Breast epithelium (tissue), 4 donors: ENCODE results near the gene NPHP1. TPM values are rescaled to one million over a fixed set of nuclear protein-coding genes. Genes with fewer than 3 reads are reported as not detected.
"Not testable (repeated sequence)": the region's sequence is repeated elsewhere in the genome, so short reads cannot be mapped to it uniquely, and the experiment has no call there.

Experiments used
- DNase-seq, 2 donors: peaks; one replicate each; pipeline ENCODE4 v3.0.0-alpha.2; 2019; ENCODE audit warnings: low spot score in 2 of 2
- H3K27ac ChIP-seq, 2 donors: fragments of 200-600 bp; sonication (generic) in 1 of 2; one replicate each; pipeline ENCODE4 v1.5.1; 2016 to 2019; ENCODE audit warnings: mild to moderate bottlenecking in 1 of 2
- H3K27me3 ChIP-seq, 2 donors: fragments of 200-600 bp; sonication (generic) in 1 of 2; one replicate each; pipeline versions ENCODE4 v1.5.1 to v1.6.0; 2017 to 2019; ENCODE audit warnings: control low read depth in 1 of 2, mild to moderate bottlenecking in 1 of 2
- H3K36me3 ChIP-seq: fragments of 200-600 bp; one replicate; pipeline ENCODE4 v1.5.1; 2019
- H3K4me1 ChIP-seq, 2 donors: fragments of 200-600 bp; sonication (generic); one replicate each; pipeline ENCODE4 v1.5.1; 2016 to 2019; ENCODE audit warnings: control low read depth in 1 of 2
- H3K4me3 ChIP-seq, 3 donors: fragments of 200-600 bp; sonication (generic); 1 replicate in 2 of 3; 2 replicates in 1 of 3; pipeline ENCODE4 v1.5.1; 2016 to 2019; ENCODE audit warnings: mild to moderate bottlenecking in 3 of 3, moderate library complexity in 2 of 3
- H3K9me3 ChIP-seq, 2 donors: fragments of 200-600 bp; sonication (generic) in 1 of 2; one replicate each; pipeline ENCODE4 v1.5.1; 2016 to 2019; ENCODE audit warnings: control low read depth in 1 of 2
- POLR2A ChIP-seq: fragments of 450-650 bp; IDR thresholded peaks from one replicate; pipeline ENCODE4 v1.6.1; 2016; ENCODE audit warnings: antibody characterized with exemption, mild to moderate bottlenecking, moderate library complexity
- POLR2AphosphoS5 ChIP-seq, 3 donors: sonication (generic); formaldehyde crosslinking; IDR thresholded peaks; one replicate each; pipeline ENCODE4 v1.6.1; 2017; ENCODE audit warnings: antibody characterized with exemption in 3 of 3
- intact Hi-C: fragments of 100-400 bp; cut with DNase I; formaldehyde crosslinking; loops from one replicate; pipeline ENCODE4 v1.15.1; 2023; ENCODE audit warnings: low total_unique reads
- total RNA-seq, 3 donors: library from RNA; depleted of rRNA; stranded (reverse); fragments of >200 nt; gene quantifications; one replicate each; pipeline ENCODE4 v1.1.0, GENCODE V29; 2016
- TF ChIP-seq, protein P1 (sequence below), 3 donors: fragments of 450-650 bp; IDR thresholded peaks; one replicate each; pipeline ENCODE4 v1.5.1; 2016 to 2017; ENCODE audit warnings: antibody characterized with exemption in 3 of 3, mild to moderate bottlenecking in 3 of 3, moderate library complexity in 3 of 3

Gene NPHP1
- total RNA-seq, 3 donors from 2014 or later = 5.4 to 15.4 (median 7.2) TPM

DNA sequence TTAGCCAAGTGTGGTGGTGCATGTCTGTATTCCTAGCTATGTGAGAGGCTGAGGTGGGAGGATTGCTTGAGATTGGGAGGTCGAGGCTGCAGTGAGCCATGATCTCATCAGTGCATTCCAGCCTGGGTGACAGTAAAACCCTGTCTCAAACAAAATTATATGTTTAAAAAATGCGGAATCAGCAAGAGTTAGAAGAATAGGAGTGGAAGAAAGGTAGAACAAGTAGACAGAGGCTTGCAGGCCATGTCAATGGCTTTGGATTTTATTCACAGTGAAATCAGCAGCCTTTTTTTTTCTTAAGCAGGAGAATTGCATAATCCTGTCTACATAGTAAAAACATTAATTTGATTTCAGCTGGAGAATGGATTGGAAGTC, 15.4 kb upstream of the NPHP1 start:
- Histone ChIP-seq H3K9me3 (no peaks in the 10 kb centered on the region), H3K27ac (no peak overlapping the region), H3K36me3 (no peaks in the 10 kb centered on the region), H3K4me3 (no peak overlapping the region), H3K4me1 (no peaks in the 10 kb centered on the region), H3K27me3 (no peaks in the 10 kb centered on the region)
- TF ChIP-seq POLR2A (no peak), POLR2AphosphoS5 (IDR thresholded peaks at IDR 0.05) (no peak)
- TF ChIP-seq, protein P1, sequence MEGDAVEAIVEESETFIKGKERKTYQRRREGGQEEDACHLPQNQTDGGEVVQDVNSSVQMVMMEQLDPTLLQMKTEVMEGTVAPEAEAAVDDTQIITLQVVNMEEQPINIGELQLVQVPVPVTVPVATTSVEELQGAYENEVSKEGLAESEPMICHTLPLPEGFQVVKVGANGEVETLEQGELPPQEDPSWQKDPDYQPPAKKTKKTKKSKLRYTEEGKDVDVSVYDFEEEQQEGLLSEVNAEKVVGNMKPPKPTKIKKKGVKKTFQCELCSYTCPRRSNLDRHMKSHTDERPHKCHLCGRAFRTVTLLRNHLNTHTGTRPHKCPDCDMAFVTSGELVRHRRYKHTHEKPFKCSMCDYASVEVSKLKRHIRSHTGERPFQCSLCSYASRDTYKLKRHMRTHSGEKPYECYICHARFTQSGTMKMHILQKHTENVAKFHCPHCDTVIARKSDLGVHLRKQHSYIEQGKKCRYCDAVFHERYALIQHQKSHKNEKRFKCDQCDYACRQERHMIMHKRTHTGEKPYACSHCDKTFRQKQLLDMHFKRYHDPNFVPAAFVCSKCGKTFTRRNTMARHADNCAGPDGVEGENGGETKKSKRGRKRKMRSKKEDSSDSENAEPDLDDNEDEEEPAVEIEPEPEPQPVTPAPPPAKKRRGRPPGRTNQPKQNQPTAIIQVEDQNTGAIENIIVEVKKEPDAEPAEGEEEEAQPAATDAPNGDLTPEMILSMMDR (IDR thresholded peaks at IDR 0.05) = no peak
- no peak for DNase-seq
- intact Hi-C loops = no loop called here

DNA sequence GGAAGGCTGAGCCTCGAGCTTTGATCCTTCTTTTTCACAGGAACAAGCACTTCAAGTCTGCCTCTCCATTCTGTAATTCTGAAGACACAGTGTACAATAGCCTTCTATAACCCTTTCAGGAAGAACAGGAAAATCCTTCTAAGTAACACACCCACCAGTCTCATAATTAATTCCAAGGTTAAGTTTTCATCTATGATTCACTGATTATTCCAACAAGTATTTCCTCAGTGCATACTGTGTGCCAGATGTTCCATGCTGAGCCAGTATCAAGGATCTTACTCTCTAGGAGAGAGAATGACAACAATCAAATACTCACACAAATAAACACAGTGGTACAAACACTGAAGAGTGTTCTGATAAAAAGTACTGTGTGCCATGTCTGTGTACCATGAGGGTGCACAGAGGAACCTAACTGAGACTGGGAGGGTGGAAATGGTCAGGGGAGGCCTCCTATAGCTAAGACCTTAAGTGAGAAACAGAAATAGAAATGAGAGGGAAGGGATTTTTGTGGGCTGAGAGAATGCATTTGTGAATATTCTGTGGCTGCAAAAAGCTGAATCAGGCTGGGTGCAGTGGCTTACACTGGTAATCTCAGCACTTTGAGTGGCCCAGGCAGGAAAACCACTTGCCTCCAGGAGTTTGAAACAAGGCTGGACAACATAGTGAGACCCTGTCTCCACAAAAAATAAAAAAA, 14.8 kb upstream of the NPHP1 start:
- no peak for TF ChIP-seq POLR2AphosphoS5 (IDR thresholded peaks at IDR 0.05)
- no peak for TF ChIP-seq POLR2A
- TF ChIP-seq, protein P1 (IDR thresholded peaks at IDR 0.05) = no peak
- DNase-seq = no peak
- H3K9me3 ChIP-seq = no peaks in the 10 kb centered on the region
- H3K36me3 ChIP-seq = no peaks in the 10 kb centered on the region
- no peak overlapping the region for H3K4me3 ChIP-seq
- no peak overlapping the region for H3K27ac ChIP-seq
- H3K4me1 ChIP-seq = no peaks in the 10 kb centered on the region
- intact Hi-C loops = no loop called here
- H3K27me3 ChIP-seq = peaks cover 0 to 1% of the 10 kb centered on the region in 2 donors

DNA sequence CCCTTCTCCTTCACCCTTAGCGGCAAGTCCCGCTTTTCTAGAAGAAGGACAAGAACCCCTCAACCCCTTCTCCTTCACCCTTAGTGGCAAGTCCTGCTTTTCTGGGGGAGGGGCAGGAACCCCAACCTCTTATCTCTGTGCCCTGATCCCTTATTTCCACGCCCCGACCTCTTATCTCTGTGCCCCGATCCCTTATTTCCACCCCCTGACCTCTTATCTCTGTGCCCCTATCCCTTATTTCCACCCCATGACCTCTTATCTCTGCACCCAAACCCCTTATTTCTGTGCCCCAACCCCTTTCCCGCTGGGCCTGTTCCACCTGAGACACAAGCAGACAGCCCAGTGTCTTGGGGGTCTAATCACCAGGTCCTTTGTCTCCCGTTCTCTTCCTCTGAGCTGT, 14.1 kb upstream of the NPHP1 start:
- H3K36me3 ChIP-seq, DNase-seq, H3K27me3 ChIP-seq, H3K9me3 ChIP-seq, H3K27ac ChIP-seq, H3K4me3 ChIP-seq, intact Hi-C loops, H3K4me1 ChIP-seq: not testable (repeated sequence)

DNA sequence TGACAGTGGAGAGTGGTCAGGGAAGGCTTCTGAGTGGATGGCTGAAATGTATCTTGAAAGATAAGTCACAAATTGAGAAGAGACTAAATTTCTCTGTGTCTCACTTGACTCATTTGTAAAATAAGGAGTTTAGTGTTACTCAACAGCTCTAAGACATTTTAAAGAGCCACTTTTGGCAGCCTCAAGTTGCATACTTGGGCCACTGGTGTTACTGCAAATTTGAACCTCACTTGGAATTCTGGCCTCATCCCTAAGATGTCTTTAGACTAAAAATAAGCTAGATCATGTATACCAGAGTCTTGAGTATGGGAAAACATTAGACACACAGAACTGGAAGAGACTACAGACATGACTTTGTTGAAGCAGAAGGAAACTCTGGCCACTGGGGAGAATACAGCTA, 12.0 kb upstream of the NPHP1 start:
- no peak for TF ChIP-seq POLR2A
- no peak for TF ChIP-seq POLR2AphosphoS5 (IDR thresholded peaks at IDR 0.05)
- TF ChIP-seq, protein P1 (IDR thresholded peaks at IDR 0.05) = no peak
- H3K4me3 ChIP-seq = no peak overlapping the region
- H3K9me3 ChIP-seq = no peaks in the 10 kb centered on the region
- no peak overlapping the region for H3K27ac ChIP-seq
- intact Hi-C loops = no loop called here
- H3K27me3 ChIP-seq = peaks cover 0 to 3% of the 10 kb centered on the region in 2 donors
- H3K4me1 ChIP-seq = no peaks in the 10 kb centered on the region
- DNase-seq = no peak
- no peaks in the 10 kb centered on the region for H3K36me3 ChIP-seq

DNA sequence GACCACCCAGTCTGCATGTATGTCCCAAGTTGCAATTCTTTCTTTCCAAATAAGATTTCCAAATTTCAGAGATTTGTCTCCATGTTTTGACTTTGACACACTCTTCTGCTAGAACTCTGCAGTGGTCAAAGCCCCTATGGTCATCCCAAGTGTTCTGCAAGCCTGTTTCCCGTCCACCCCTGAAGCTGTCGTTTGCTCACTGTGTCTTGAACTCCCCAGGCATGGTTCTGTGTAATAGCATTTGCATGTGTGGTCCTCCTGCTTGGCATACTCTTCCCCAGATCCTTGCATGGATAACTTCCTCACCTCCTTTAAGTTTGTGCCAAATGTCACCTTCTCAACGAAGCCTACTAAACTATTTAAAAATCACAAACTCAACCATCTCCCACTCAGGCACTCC, 11.4 kb upstream of the NPHP1 start:
- H3K27me3 ChIP-seq = peaks cover 0 to 3% of the 10 kb centered on the region in 2 donors
- no peak overlapping the region for H3K4me3 ChIP-seq
- DNase-seq = no peak
- no peak overlapping the region for H3K27ac ChIP-seq
- TF ChIP-seq POLR2A (no peak), POLR2AphosphoS5 (IDR thresholded peaks at IDR 0.05) (no peak)
- H3K36me3 ChIP-seq = no peaks in the 10 kb centered on the region
- no peaks in the 10 kb centered on the region for H3K9me3 ChIP-seq
- intact Hi-C loops = no loop called here
- H3K4me1 ChIP-seq = no peaks in the 10 kb centered on the region

DNA sequence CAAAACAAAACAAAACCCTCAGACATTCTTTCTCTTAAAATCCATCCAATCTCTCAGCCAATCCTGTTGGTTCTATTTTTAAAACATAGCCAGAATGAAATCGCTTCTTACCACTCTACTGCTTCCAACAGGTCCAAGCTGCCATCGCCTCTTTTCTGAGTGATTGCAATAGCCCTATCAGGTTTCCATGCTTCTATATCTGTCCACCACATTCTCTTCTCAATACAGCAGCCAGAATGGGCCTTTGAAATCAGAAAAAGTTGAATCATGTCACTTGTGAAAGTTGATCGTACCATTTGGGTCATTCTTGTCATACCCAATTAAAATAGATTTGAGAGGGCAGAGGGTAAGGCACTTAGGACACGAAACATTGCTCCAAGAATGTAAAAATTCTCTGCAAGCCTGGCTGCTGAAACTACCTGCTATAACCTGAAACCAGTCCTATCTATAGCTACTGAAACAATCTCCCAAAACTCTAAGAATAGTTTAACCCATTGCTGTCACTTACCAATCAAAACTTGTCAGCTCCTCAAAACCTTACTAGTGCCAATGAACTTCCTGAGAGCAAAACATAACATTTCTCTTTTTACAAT, 10.8 kb upstream of the NPHP1 start:
- no peak for DNase-seq
- H3K27me3 ChIP-seq = peaks cover 0 to 3% of the 10 kb centered on the region in 2 donors
- TF ChIP-seq POLR2A (no peak), POLR2AphosphoS5 (IDR thresholded peaks at IDR 0.05) (no peak)
- TF ChIP-seq, protein P1 (IDR thresholded peaks at IDR 0.05) = no peak
- intact Hi-C loops = no loop called here
- no peaks in the 10 kb centered on the region for H3K4me1 ChIP-seq
- no peak overlapping the region for H3K4me3 ChIP-seq
- H3K27ac ChIP-seq = no peak overlapping the region
- H3K9me3 ChIP-seq = no peaks in the 10 kb centered on the region
- no peaks in the 10 kb centered on the region for H3K36me3 ChIP-seq
